ENCODE data around the gene MED10.
"Not testable (repeated sequence)": the region's sequence is repeated elsewhere in the genome, so short reads cannot be mapped to it uniquely, and the experiment has no call there.

The MED10 gene

GRCh38 chr5:6370580-6370979, 7.8 kb downstream of the MED10 start:
- TF ChIP-seq EZH2 (IDR thresholded peaks at IDR 0.05; ENCODE audit: borderline replicate concordance, low read length), result no peak
- TF ChIP-seq CTCF (IDR thresholded peaks at IDR 0.05; ENCODE audit: low read length), result no peak
- Histone ChIP-seq H3K27me3 (ENCODE audit: insufficient read depth, low read length) (no peaks in the 10 kb centered on the region), H2AFZ (ENCODE audit: low read length) (no peak overlapping the region), H3K9me2 (ENCODE audit: low read depth, low read length) (no peaks in the 10 kb centered on the region), H3F3A (ENCODE audit: insufficient read depth, low read length) (no peaks in the 10 kb centered on the region), H3K4me3 (ENCODE audit: low read depth, low read length, poor library complexity, severe bottlenecking) (no peak overlapping the region), H3K9ac (ENCODE audit: low read length) (no peak overlapping the region), H3K4me2 (ENCODE audit: low read length) (no peak overlapping the region), H3K79me2 (ENCODE audit: insufficient read depth, low read length) (no peaks in the 10 kb centered on the region), H3K27ac (ENCODE audit: low read depth, low read length, poor library complexity, severe bottlenecking) (no peak overlapping the region), H3K4me1 (ENCODE audit: insufficient read depth, low read length, severe bottlenecking) (no peaks in the 10 kb centered on the region), H3K9me3 (ENCODE audit: low read length) (no peaks in the 10 kb centered on the region), H4K20me1 (ENCODE audit: insufficient read depth, low read length) (no peaks in the 10 kb centered on the region), H3K36me3 (ENCODE audit: insufficient read depth, low read length) (peaks cover 71% of the 10 kb centered on the region)

DNA sequence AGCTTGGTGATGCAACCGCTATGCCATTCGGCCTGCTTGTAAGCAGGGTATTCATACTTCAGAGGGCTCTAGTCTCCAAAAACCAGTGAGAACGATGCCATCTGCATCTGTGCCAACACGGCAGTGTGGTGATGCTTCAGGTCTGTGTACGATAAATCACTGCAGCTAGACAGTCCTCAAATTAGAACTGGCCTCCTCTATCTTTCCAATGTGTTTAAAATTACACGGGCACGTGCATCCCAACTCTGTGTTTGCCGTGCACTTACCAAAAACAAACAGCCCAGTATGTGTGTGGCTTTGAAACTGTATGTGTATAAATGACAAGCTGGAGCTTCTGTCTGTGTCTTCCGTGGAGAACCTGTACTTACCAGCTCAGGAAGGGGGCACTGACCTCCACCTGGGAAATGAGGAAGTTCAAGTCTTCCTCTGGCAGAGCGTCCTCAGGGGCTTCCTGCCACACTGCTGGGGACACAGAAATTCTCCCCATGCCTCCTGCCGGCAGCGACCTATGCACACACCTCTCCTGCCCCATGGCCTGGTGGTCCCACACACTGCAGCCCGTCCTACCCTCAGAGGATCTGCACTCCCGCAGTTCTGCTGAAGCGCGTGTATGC, 12.3 kb downstream of the MED10 start:
- H3K27ac ChIP-seq (ENCODE audit: low read depth, low read length, poor library complexity, severe bottlenecking), result no peak overlapping the region
- H3K9me2 ChIP-seq (ENCODE audit: low read depth, low read length), result no peaks in the 10 kb centered on the region
- TF ChIP-seq CTCF (IDR thresholded peaks at IDR 0.05; ENCODE audit: low read length) (no peak), EZH2 (IDR thresholded peaks at IDR 0.05; ENCODE audit: borderline replicate concordance, low read length) (no peak)
- H2AFZ ChIP-seq (ENCODE audit: low read length), result no peak overlapping the region
- H4K20me1 ChIP-seq (ENCODE audit: insufficient read depth, low read length), result no peaks in the 10 kb centered on the region
- H3K9me3 ChIP-seq (ENCODE audit: low read length), result no peaks in the 10 kb centered on the region
- H3K9ac ChIP-seq (ENCODE audit: low read length), result no peak overlapping the region
- H3K36me3 ChIP-seq (ENCODE audit: insufficient read depth, low read length), result peaks cover 26% of the 10 kb centered on the region
- H3K4me3 ChIP-seq (ENCODE audit: low read depth, low read length, poor library complexity, severe bottlenecking), result no peak overlapping the region
- H3K4me1 ChIP-seq (ENCODE audit: insufficient read depth, low read length, severe bottlenecking), result no peaks in the 10 kb centered on the region
- no peaks in the 10 kb centered on the region for H3K79me2 ChIP-seq (ENCODE audit: insufficient read depth, low read length)
- H3K27me3 ChIP-seq (ENCODE audit: insufficient read depth, low read length), result no peaks in the 10 kb centered on the region
- no peak overlapping the region for H3K4me2 ChIP-seq (ENCODE audit: low read length)
- no peaks in the 10 kb centered on the region for H3F3A ChIP-seq (ENCODE audit: insufficient read depth, low read length)

DNA sequence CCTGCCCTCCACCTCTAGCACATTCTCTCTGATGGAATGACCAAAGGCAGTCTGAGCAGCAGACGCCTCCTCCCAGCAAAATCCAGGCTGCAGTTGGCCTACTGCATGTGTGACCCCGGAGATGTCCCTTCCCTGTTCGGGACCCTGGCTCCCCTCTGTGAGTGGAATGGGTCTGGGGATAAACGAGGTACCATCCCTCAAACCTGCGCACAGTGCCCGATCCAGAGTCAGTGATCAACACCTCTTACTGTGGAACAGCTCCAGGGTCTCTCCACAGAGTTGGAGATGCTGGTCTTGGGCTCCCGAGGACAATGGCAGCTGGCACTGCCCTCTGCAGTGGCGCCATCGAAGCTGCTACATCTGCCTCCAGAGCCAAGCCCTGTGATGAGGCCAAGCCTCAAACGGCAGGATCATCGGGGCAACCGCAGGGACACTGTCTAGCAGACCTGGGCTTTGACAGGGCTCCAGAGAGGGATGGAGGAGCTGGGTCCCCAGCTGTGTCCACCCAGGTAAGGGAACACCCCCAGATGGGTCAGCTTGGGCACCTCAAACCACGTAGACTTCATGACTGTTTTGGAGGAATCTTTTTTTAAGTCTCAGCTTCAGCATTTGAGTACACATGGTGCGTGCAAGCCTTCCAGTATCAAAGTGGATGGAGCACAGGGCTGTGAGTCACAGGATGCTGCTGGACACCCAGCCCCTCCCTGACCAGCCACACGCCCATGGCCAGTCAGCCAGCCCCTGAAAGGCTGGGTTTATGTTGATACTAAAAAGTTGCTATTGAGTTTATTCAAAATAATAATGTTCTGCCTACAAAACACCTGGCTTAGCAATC, 13.0 kb downstream of the MED10 start:
- H3K4me1 ChIP-seq (ENCODE audit: insufficient read depth, low read length, severe bottlenecking), result no peaks in the 10 kb centered on the region
- peaks cover 19% of the 10 kb centered on the region; the same call in 1 of the 2 replicates for H3K36me3 ChIP-seq (ENCODE audit: insufficient read depth, low read length)
- H3K9me2 ChIP-seq (ENCODE audit: low read depth, low read length), result no peaks in the 10 kb centered on the region
- H2AFZ ChIP-seq (ENCODE audit: low read length), result no peak overlapping the region
- no peak for TF ChIP-seq CTCF (IDR thresholded peaks at IDR 0.05; ENCODE audit: low read length)
- no peak for TF ChIP-seq EZH2 (IDR thresholded peaks at IDR 0.05; ENCODE audit: borderline replicate concordance, low read length)
- no peak overlapping the region for H3K27ac ChIP-seq (ENCODE audit: low read depth, low read length, poor library complexity, severe bottlenecking)
- H3K9ac ChIP-seq (ENCODE audit: low read length), result no peak overlapping the region
- no peak overlapping the region for H3K4me2 ChIP-seq (ENCODE audit: low read length)
- H4K20me1 ChIP-seq (ENCODE audit: insufficient read depth, low read length), result no peaks in the 10 kb centered on the region
- no peaks in the 10 kb centered on the region for H3K9me3 ChIP-seq (ENCODE audit: low read length)
- H3F3A ChIP-seq (ENCODE audit: insufficient read depth, low read length), result no peaks in the 10 kb centered on the region
- no peak overlapping the region for H3K4me3 ChIP-seq (ENCODE audit: low read depth, low read length, poor library complexity, severe bottlenecking)
- H3K79me2 ChIP-seq (ENCODE audit: insufficient read depth, low read length), result no peaks in the 10 kb centered on the region
- no peaks in the 10 kb centered on the region for H3K27me3 ChIP-seq (ENCODE audit: insufficient read depth, low read length)

- H3K4me2 ChIP-seq (ENCODE audit: low read length); H3F3A ChIP-seq (ENCODE audit: insufficient read depth, low read length); H3K4me3 ChIP-seq (ENCODE audit: low read depth, low read length, poor library complexity, severe bottlenecking); H3K9ac ChIP-seq (ENCODE audit: low read length); H2AFZ ChIP-seq (ENCODE audit: low read length); H3K36me3 ChIP-seq (ENCODE audit: insufficient read depth, low read length); H3K27ac ChIP-seq (ENCODE audit: low read depth, low read length, poor library complexity, severe bottlenecking); H3K27me3 ChIP-seq (ENCODE audit: insufficient read depth, low read length); H3K9me3 ChIP-seq (ENCODE audit: low read length); H4K20me1 ChIP-seq (ENCODE audit: insufficient read depth, low read length); H3K9me2 ChIP-seq (ENCODE audit: low read depth, low read length); H3K79me2 ChIP-seq (ENCODE audit: insufficient read depth, low read length); H3K4me1 ChIP-seq (ENCODE audit: insufficient read depth, low read length, severe bottlenecking): not testable (repeated sequence)
Measured at GRCh38 chr5:6363454-6364011, 14.8 kb downstream of the MED10 start.
